ENCODE measurements around the gene MXRA7. TPM values are rescaled to one million over a fixed set of nuclear protein-coding genes. Genes with fewer than 3 reads are reported as not detected.

The MXRA7 gene
- total and polyA plus RNA-seq, 2 donors (not counting 3 experiments of a cell fraction or from before 2014, with no cell fraction given) = 49.5 to 95.8 TPM

GRCh38 chr17:76716839-76717215 lies 6.1 kb upstream of the MXRA7 start:
- no peaks in the 10 kb centered on the region for H4K20me1 ChIP-seq (replicated peaks; ENCODE audit: control insufficient read depth, extremely low read depth, insufficient read depth, low read length)
- H3K9me3 ChIP-seq (replicated peaks; ENCODE audit: control insufficient read depth, insufficient read depth, low read length) = no peaks in the 10 kb centered on the region
- H3K4me1 ChIP-seq (ENCODE audit: control insufficient read depth, extremely low read depth, insufficient read depth, low read length) = peaks cover 7% of the 10 kb centered on the region
- TF ChIP-seq FOS (IDR thresholded peaks at IDR 0.05; ENCODE audit: borderline replicate concordance, insufficient read depth, low read length) (no peak), JUN (IDR thresholded peaks at IDR 0.05; ENCODE audit: borderline replicate concordance, insufficient read depth, insufficient read length, low read depth) (no peak), MYC (IDR thresholded peaks at IDR 0.05; ENCODE audit: low read depth, low read length) (no peak), CTCF (IDR thresholded peaks at IDR 0.05; ENCODE audit: extremely low read depth in 1 of 2, insufficient read depth in 1 of 2, low read depth in 1 of 2, low read length in 2 of 2) (no peak), POLR2AphosphoS5 (IDR thresholded peaks at IDR 0.05; ENCODE audit: insufficient read depth, low read depth, low read length) (no peak), MAX (IDR thresholded peaks at IDR 0.05; ENCODE audit: insufficient read depth, insufficient read length) (no peak), POLR2A (IDR thresholded peaks at IDR 0.05; ENCODE audit: low read depth, low read length) (no peak), EZH2 (IDR thresholded peaks at IDR 0.05; ENCODE audit: borderline replicate concordance, low read depth, low read length, severe bottlenecking) (no peak), GATA2 (IDR thresholded peaks at IDR 0.05; ENCODE audit: insufficient read depth, insufficient read length, low read depth, low read length) (no peak)
- no peak overlapping the region for H3K4me3 ChIP-seq (replicated peaks in 1 of 3; ENCODE audit: insufficient read depth in 1 of 3, low read depth in 1 of 3, low read length in 3 of 3)
- no TSS peak for BruUV-seq (replicated peaks)
- peaks cover 21 to 41% of the 10 kb centered on the region in 2 experiments for H3K36me3 ChIP-seq (ENCODE audit: control insufficient read depth in 2 of 2, extremely low read depth in 1 of 2, insufficient read depth in 2 of 2, low read length in 2 of 2)
- dilution Hi-C loops (cut with MboI; ENCODE audit: extremely low pct_ligation_motif_present, low sequenced_read_pairs) (no loop called here), intact Hi-C loops (cut with micrococcal nuclease) (loop anchor here (10.0 kb wide), 1 partner anchor 192 kb away; no protein-coding TSS in a partner anchor)
- no peaks in the 10 kb centered on the region for H3K27me3 ChIP-seq (ENCODE audit: control insufficient read depth in 2 of 2, insufficient read depth in 2 of 2, low read length in 2 of 2)
- H3K4me2 ChIP-seq (ENCODE audit: insufficient read depth, low read length) = no peak overlapping the region
- no peak overlapping the region for H3K9ac ChIP-seq (replicated peaks; ENCODE audit: extremely low read depth, insufficient read depth, low read length)
- peak overlapping the region; percentile 55 for H3K27ac ChIP-seq (ENCODE audit: insufficient read depth, low read depth, low read length)
- ChIA-PET CTCF (interaction anchor here (0.8 to 4.7 kb wide), 10 partner anchors 8 to 258 kb away, joined by 3 to 30 read pairs (median 4); partner anchors contain the start of genes JMJD6 and METTL23), POLR2A (no interaction called here)
- no peak overlapping the region for H2AFZ ChIP-seq (ENCODE audit: low read depth, low read length)
- H3K79me2 ChIP-seq (ENCODE audit: control insufficient read depth, insufficient read depth, low read length) = peaks cover 11% of the 10 kb centered on the region
- DNase-seq (ENCODE audit: low read depth, low spot score) (no peak), FAIRE-seq (no peak)
- H3K9me1 ChIP-seq (replicated peaks; ENCODE audit: control insufficient read depth, extremely low read depth, insufficient read depth, low read length) = no peaks in the 10 kb centered on the region
